NB4 (cell line): Measurements from ENCODE around the gene SPACA4.

Source experiments
- POLR2A ChIP-seq: IDR thresholded peaks from 2 replicates; pipeline ENCODE4 v1.6.1; 2011; ENCODE audit warnings: mild to moderate bottlenecking; ENCODE audit not compliant: insufficient read length; ENCODE audit errors: extremely low read depth
- TF ChIP-seq, protein P1 (sequence below): IDR thresholded peaks from one replicate; pipeline ENCODE4 v1.5.1; 2012; ENCODE audit warnings: low read depth, low read length
- TF ChIP-seq, protein P2 (sequence below): IDR thresholded peaks from 2 replicates; pipeline ENCODE4 v1.6.1; 2011; ENCODE audit warnings: low read depth, low read length

GRCh38 chr19:48635263-48635965, 28.9 kb downstream of the SPACA4 start:
- TF ChIP-seq, protein P1, sequence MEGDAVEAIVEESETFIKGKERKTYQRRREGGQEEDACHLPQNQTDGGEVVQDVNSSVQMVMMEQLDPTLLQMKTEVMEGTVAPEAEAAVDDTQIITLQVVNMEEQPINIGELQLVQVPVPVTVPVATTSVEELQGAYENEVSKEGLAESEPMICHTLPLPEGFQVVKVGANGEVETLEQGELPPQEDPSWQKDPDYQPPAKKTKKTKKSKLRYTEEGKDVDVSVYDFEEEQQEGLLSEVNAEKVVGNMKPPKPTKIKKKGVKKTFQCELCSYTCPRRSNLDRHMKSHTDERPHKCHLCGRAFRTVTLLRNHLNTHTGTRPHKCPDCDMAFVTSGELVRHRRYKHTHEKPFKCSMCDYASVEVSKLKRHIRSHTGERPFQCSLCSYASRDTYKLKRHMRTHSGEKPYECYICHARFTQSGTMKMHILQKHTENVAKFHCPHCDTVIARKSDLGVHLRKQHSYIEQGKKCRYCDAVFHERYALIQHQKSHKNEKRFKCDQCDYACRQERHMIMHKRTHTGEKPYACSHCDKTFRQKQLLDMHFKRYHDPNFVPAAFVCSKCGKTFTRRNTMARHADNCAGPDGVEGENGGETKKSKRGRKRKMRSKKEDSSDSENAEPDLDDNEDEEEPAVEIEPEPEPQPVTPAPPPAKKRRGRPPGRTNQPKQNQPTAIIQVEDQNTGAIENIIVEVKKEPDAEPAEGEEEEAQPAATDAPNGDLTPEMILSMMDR = no peak
- TF ChIP-seq POLR2A = no peak
- TF ChIP-seq, protein P2, sequence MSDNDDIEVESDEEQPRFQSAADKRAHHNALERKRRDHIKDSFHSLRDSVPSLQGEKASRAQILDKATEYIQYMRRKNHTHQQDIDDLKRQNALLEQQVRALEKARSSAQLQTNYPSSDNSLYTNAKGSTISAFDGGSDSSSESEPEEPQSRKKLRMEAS = no peak
